Lower lobe of right lung (tissue), 2 donors: ENCODE data around the gene SRGAP3. TPM values are rescaled to one million over a fixed set of nuclear protein-coding genes. Genes with fewer than 3 reads are reported as not detected.

Experiments used
- ATAC-seq, 2 donors: fragments of 200-7000 bp; cut with Tn5 transposase; one replicate each; pipeline ENCODE4 v1.9.1; 2020 to 2022; ENCODE audit warnings: mild to moderate bottlenecking in 2 of 2, moderate library complexity in 2 of 2
- DNase-seq: peaks from one replicate; pipeline ENCODE4 v3.0.0-alpha.2; 2020
- H3K27ac ChIP-seq: fragments of 200-600 bp; one replicate; pipeline ENCODE4 v1.8.0; 2022
- H3K27me3 ChIP-seq: fragments of 200-600 bp; one replicate; pipeline ENCODE4 v1.8.0; 2022; ENCODE audit warnings: low read depth
- H3K36me3 ChIP-seq: fragments of 200-600 bp; one replicate; pipeline ENCODE4 v1.8.0; 2022; ENCODE audit warnings: mild to moderate bottlenecking
- H3K4me1 ChIP-seq: fragments of 200-600 bp; one replicate; pipeline ENCODE4 v1.8.0; 2022
- H3K4me3 ChIP-seq: fragments of 200-600 bp; one replicate; pipeline ENCODE4 v1.8.0; 2022; ENCODE audit warnings: mild to moderate bottlenecking
- H3K9me3 ChIP-seq: fragments of 200-600 bp; one replicate; pipeline ENCODE4 v1.8.0; 2022
- CTCF ChIP-seq: fragments of 200-600 bp; IDR thresholded peaks from one replicate; pipeline ENCODE4 v1.8.0; 2022; ENCODE audit warnings: antibody characterized with exemption, mild to moderate bottlenecking
- intact Hi-C: fragments of 100-400 bp; cut with DNase I; formaldehyde crosslinking; loops from one replicate; pipeline ENCODE4 v1.11.0; 2022
- total RNA-seq: library from RNA; stranded (reverse); fragmentation: NEBNext Ultra II Directional; extraction: Animal tissue kit (Norgen Biotek cat#: 25700); gene quantifications from one replicate; pipeline ENCODE4 v1.2.1, GENCODE V29; 2021
- donor health status: DM: no; HTN: yes; CAD: no; lungs with severe emphysema.

The SRGAP3 gene
- total RNA-seq, 1 donor from 2014 or later, result 7.8 TPM

GRCh38 chr3:9075762-9076161 is 173.7 kb downstream of the SRGAP3 start:
- no peak for TF ChIP-seq CTCF
- Histone ChIP-seq H3K27ac (no peak overlapping the region), H3K9me3 (no peaks in the 10 kb centered on the region), H3K36me3 (no peaks in the 10 kb centered on the region), H3K4me3 (no peak overlapping the region), H3K27me3 (no peaks in the 10 kb centered on the region), H3K4me1 (no peaks in the 10 kb centered on the region)
- intact Hi-C loops, result no loop called here
- DNase-seq, result no peak
- no peak for ATAC-seq

GRCh38 chr3:9074079-9074478 is 175.4 kb downstream of the SRGAP3 start:
- H3K4me1 ChIP-seq, result no peaks in the 10 kb centered on the region
- no peaks in the 10 kb centered on the region for H3K27me3 ChIP-seq
- ATAC-seq, result no peak
- H3K36me3 ChIP-seq, result no peaks in the 10 kb centered on the region
- DNase-seq, result no peak
- H3K4me3 ChIP-seq, result no peak overlapping the region
- no peak for TF ChIP-seq CTCF
- H3K9me3 ChIP-seq, result no peaks in the 10 kb centered on the region
- intact Hi-C loops, result no loop called here
- no peak overlapping the region for H3K27ac ChIP-seq

- TF ChIP-seq CTCF, result no peak
Measured at GRCh38 chr3:9072667-9073009, 176.8 kb downstream of the SRGAP3 start.

GRCh38 chr3:9071936-9072666 is 177.3 kb downstream of the SRGAP3 start:
- Histone ChIP-seq H3K4me1 (peaks cover 4% of the 10 kb centered on the region), H3K27me3 (no peaks in the 10 kb centered on the region), H3K4me3 (no peak overlapping the region), H3K9me3 (no peaks in the 10 kb centered on the region), H3K27ac (no peak overlapping the region), H3K36me3 (no peaks in the 10 kb centered on the region)
- no peak for DNase-seq
- intact Hi-C loops, result no loop called here
- TF ChIP-seq CTCF, result no peak
- ATAC-seq, result no peak

More at GRCh38 chr3:9072667-9073009, 176.8 kb downstream of the SRGAP3 start:
- ATAC-seq (no peak), DNase-seq (no peak)
- Histone ChIP-seq H3K4me1 (peaks cover 2% of the 10 kb centered on the region), H3K27me3 (no peaks in the 10 kb centered on the region), H3K4me3 (no peak overlapping the region), H3K36me3 (no peaks in the 10 kb centered on the region), H3K27ac (no peak overlapping the region), H3K9me3 (no peaks in the 10 kb centered on the region)
- intact Hi-C loops, result no loop called here

- DNase-seq, result no peak
- Histone ChIP-seq H3K4me1 (peaks cover 4% of the 10 kb centered on the region), H3K4me3 (no peak overlapping the region), H3K27ac (no peak overlapping the region), H3K27me3 (no peaks in the 10 kb centered on the region), H3K36me3 (no peaks in the 10 kb centered on the region), H3K9me3 (no peaks in the 10 kb centered on the region)
- no peak for TF ChIP-seq CTCF
- intact Hi-C loops, result no loop called here
- no peak for ATAC-seq
Measured at GRCh38 chr3:9070961-9071360, 178.5 kb downstream of the SRGAP3 start.
